SK-N-SH treated with all-trans-retinoic acid at 6 μM for 48 hours (cell line): ENCODE results near the gene C5orf47.

Source experiments
- ARNTL ChIP-seq: fragments of 450-650 bp; formaldehyde crosslinking; IDR thresholded peaks from 2 replicates; pipeline ENCODE4 v1.5.0; 2020; ENCODE audit warnings: low read depth, mild to moderate bottlenecking, moderate library complexity, borderline replicate concordance
- BACH2 ChIP-seq: fragments of 250-450 bp; sonication (Bioruptor Pico); IDR thresholded peaks from 2 replicates; pipeline ENCODE4 v1.9.0; 2021; ENCODE audit warnings: mild to moderate bottlenecking, borderline replicate concordance
- ESRRG ChIP-seq: fragments of 250-450 bp; sonication (Bioruptor Pico); IDR thresholded peaks from 2 replicates; pipeline ENCODE4 v1.6.1; 2021; ENCODE audit warnings: mild to moderate bottlenecking
- GLIS3 ChIP-seq: fragments of 250-450 bp; sonication (Bioruptor Pico); IDR thresholded peaks from 2 replicates; pipeline ENCODE4 v1.5.0; 2020; ENCODE audit warnings: mild to moderate bottlenecking, moderate library complexity
- OSR1 ChIP-seq: fragments of 250-450 bp; sonication (Bioruptor Pico); IDR thresholded peaks from 2 replicates; pipeline ENCODE4 v1.8.0; 2022; ENCODE audit warnings: moderate library complexity, mild to moderate bottlenecking, inconsistent platforms
- PATZ1 ChIP-seq: fragments of 250-450 bp; sonication (Bioruptor Pico); IDR thresholded peaks from 2 replicates; pipeline ENCODE4 v1.8.0; 2020; ENCODE audit warnings: mild to moderate bottlenecking, moderate library complexity, borderline replicate concordance
- POU6F1 ChIP-seq: fragments of 250-450 bp; sonication (Bioruptor Pico); IDR thresholded peaks from 2 replicates; pipeline ENCODE4 v1.8.0; 2021; ENCODE audit warnings: low read depth, mild to moderate bottlenecking, moderate library complexity, borderline replicate concordance
- PPARA ChIP-seq: fragments of 250-450 bp; sonication (Bioruptor Pico); IDR thresholded peaks from 2 replicates; pipeline ENCODE4 v1.5.0; 2020; ENCODE audit warnings: mild to moderate bottlenecking, borderline replicate concordance
- RARB ChIP-seq: fragments of 250-450 bp; sonication (Bioruptor Pico); IDR thresholded peaks from 2 replicates; pipeline ENCODE4 v1.8.0; 2021; ENCODE audit warnings: mild to moderate bottlenecking, moderate library complexity
- SNAI2 ChIP-seq: fragments of 250-450 bp; sonication (Bioruptor Pico); IDR thresholded peaks from 2 replicates; pipeline ENCODE4 v1.5.0; 2020; ENCODE audit warnings: mild to moderate bottlenecking, moderate library complexity
- TCF4 ChIP-seq: fragments of 250-450 bp; sonication (Bioruptor Pico); IDR thresholded peaks from 2 replicates; pipeline ENCODE4 v1.8.0; 2021; ENCODE audit warnings: mild to moderate bottlenecking, moderate library complexity, borderline replicate concordance
- TOX ChIP-seq: fragments of 250-450 bp; sonication (Bioruptor Pico); IDR thresholded peaks from 2 replicates; pipeline ENCODE4 v1.8.0; 2021; ENCODE audit warnings: mild to moderate bottlenecking, moderate library complexity, borderline replicate concordance
- ZFP30 ChIP-seq: fragments of 450-650 bp; formaldehyde crosslinking; IDR thresholded peaks from 2 replicates; pipeline ENCODE4 v1.5.0; 2022; ENCODE audit warnings: mild to moderate bottlenecking, moderate library complexity
- ZNF70 ChIP-seq: fragments of 450-650 bp; formaldehyde crosslinking; IDR thresholded peaks from 2 replicates; pipeline ENCODE4 v1.5.0; 2020; ENCODE audit warnings: mild to moderate bottlenecking, moderate library complexity

- TF ChIP-seq ZFP30 (CRISPR knock-in tag) (no peak), BACH2 (CRISPR knock-in tag) (no peak), TOX (CRISPR knock-in tag) (no peak), PATZ1 (CRISPR knock-in tag) (no peak), OSR1 (CRISPR knock-in tag) (no peak), RARB (CRISPR knock-in tag) (no peak), PPARA (CRISPR knock-in tag) (no peak), SNAI2 (CRISPR knock-in tag) (no peak), TCF4 (CRISPR knock-in tag) (no peak), POU6F1 (CRISPR knock-in tag) (no peak), GLIS3 (CRISPR knock-in tag) (no peak), ESRRG (CRISPR knock-in tag) (no peak), ZNF70 (CRISPR knock-in tag) (no peak), ARNTL (CRISPR knock-in tag) (no peak)
These were observed 44.5 kb upstream of the C5orf47 start for GRCh38 chr5:173944511-173944910.
